OCI-LY3 (cell line): ENCODE data around the gene ADAMTS3.

Experiments used
- EZH2phosphoT487 ChIP-seq: fragments of 200-600 bp; shearing (Covaris generic); IDR thresholded peaks from 2 replicates; pipeline ENCODE4 v1.6.1; 2018; ENCODE audit warnings: antibody characterized with exemption, mixed run types, low read depth
- TF ChIP-seq, protein P1 (sequence below): fragments of 200-600, 300-600 bp; sonication (generic); IDR thresholded peaks from 2 replicates; pipeline ENCODE4 v1.5.1; 2014; ENCODE audit warnings: antibody characterized with exemption, low read length, low read depth

DNA sequence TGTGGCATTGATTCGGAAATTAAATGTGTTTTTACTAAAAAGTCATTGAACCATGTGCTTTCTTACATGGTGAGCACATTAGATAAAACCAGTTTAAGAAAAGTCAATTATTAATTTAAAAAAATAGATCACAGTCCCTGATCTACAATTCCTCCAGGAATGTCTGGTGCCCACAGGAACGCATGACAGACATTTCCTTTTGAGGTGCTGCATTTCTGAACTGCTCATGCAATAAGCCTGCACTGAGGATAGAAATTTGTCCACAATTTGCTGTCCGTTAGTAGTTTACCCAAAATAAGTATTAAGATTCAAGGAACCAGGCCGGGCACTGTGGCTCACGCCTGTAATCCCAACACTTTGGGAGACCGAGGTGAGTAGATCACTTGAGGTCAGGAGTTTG is 8.2 kb upstream of the ADAMTS3 start:
- TF ChIP-seq, protein P1, sequence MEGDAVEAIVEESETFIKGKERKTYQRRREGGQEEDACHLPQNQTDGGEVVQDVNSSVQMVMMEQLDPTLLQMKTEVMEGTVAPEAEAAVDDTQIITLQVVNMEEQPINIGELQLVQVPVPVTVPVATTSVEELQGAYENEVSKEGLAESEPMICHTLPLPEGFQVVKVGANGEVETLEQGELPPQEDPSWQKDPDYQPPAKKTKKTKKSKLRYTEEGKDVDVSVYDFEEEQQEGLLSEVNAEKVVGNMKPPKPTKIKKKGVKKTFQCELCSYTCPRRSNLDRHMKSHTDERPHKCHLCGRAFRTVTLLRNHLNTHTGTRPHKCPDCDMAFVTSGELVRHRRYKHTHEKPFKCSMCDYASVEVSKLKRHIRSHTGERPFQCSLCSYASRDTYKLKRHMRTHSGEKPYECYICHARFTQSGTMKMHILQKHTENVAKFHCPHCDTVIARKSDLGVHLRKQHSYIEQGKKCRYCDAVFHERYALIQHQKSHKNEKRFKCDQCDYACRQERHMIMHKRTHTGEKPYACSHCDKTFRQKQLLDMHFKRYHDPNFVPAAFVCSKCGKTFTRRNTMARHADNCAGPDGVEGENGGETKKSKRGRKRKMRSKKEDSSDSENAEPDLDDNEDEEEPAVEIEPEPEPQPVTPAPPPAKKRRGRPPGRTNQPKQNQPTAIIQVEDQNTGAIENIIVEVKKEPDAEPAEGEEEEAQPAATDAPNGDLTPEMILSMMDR, result no peak
- no peak for TF ChIP-seq EZH2phosphoT487
